GM18907 (cell line): ENCODE results near the gene APBB2.

Source experiments
- ATAC-seq: cut with Tn5 transposase; IDR thresholded peaks from one replicate; pipeline ENCODE4 v1.9.1; 2021; ENCODE audit warnings: mild to moderate bottlenecking, moderate library complexity; ENCODE audit not compliant: unreplicated experiment

The APBB2 gene

GRCh38 chr4:41214136-41214824, at the start of gene APBB2:
APBB2 (minus strand) TSS chr4:41214542; CDS start chr4:41033254, 181,288 bp downstream.
- peak; percentile 60 for ATAC-seq

GRCh38 chr4:41262198-41262597, 47.9 kb upstream of the APBB2 start:
- no peak for ATAC-seq

- ATAC-seq, result no peak
Measured at GRCh38 chr4:41260116-41260733, 45.9 kb upstream of the APBB2 start.

GRCh38 chr4:41258783-41259182, 44.4 kb upstream of the APBB2 start:
- ATAC-seq, result no peak

- ATAC-seq, result no peak
Measured at GRCh38 chr4:41257906-41258305, 43.6 kb upstream of the APBB2 start.

- peak; percentile 67 for ATAC-seq
Measured at GRCh38 chr4:41257257-41257901, 43.0 kb upstream of the APBB2 start.

GRCh38 chr4:41256740-41257256, 42.5 kb upstream of the APBB2 start, which contains the start of gene UCHL1:
UCHL1 (plus strand) TSS chr4:41256928; CDS start chr4:41256977, 49 bp downstream.
- peak; percentile 82 for ATAC-seq

GRCh38 chr4:41256131-41256739, 41.9 kb upstream of the APBB2 start:
- ATAC-seq, result no peak

- ATAC-seq, result no peak
Measured at GRCh38 chr4:41245983-41246382, 31.6 kb upstream of the APBB2 start.

- ATAC-seq, result no peak
Measured at GRCh38 chr4:41241919-41242318, 27.6 kb upstream of the APBB2 start.

- no peak for ATAC-seq
Measured at GRCh38 chr4:41236508-41236907, 22.2 kb upstream of the APBB2 start.

GRCh38 chr4:41236032-41236431, 21.7 kb upstream of the APBB2 start:
- ATAC-seq, result no peak

GRCh38 chr4:41232856-41233255, 18.5 kb upstream of the APBB2 start:
- no peak for ATAC-seq

- ATAC-seq, result no peak
Measured at GRCh38 chr4:41232406-41232805, 18.1 kb upstream of the APBB2 start.

- ATAC-seq, result no peak
Measured at GRCh38 chr4:41227902-41228301, 13.6 kb upstream of the APBB2 start.

- no peak for ATAC-seq
Measured at GRCh38 chr4:41221850-41222645, 7.7 kb upstream of the APBB2 start.

GRCh38 chr4:41219421-41219950, 5.1 kb upstream of the APBB2 start:
- ATAC-seq, result no peak

- no peak for ATAC-seq
Measured at GRCh38 chr4:41218703-41219102, 4.4 kb upstream of the APBB2 start.

- ATAC-seq, result no peak
Measured at GRCh38 chr4:41217374-41217773, 3.0 kb upstream of the APBB2 start.

GRCh38 chr4:41217020-41217333, 2.6 kb upstream of the APBB2 start:
- no peak for ATAC-seq
